Measurements from ENCODE around the gene UPF1. TPM values are rescaled to one million over a fixed set of nuclear protein-coding genes. Genes with fewer than 3 reads are reported as not detected.

The UPF1 gene
- total RNA-seq = 83.4 TPM

- DNase-seq (ENCODE audit: low spot score) = peak; percentile 95
Observed at GRCh38 chr19:18831524-18832305, at the start of gene UPF1. UPF1 (plus strand) TSS chr19:18831959; CDS start chr19:18832210, 251 bp downstream.

- DNase-seq (ENCODE audit: low spot score) = no peak
Observed at GRCh38 chr19:18782559-18783225, 49.1 kb upstream of the UPF1 start.

- DNase-seq (ENCODE audit: low spot score) = no peak
Observed at GRCh38 chr19:18783958-18784785, 47.6 kb upstream of the UPF1 start.

DNA sequence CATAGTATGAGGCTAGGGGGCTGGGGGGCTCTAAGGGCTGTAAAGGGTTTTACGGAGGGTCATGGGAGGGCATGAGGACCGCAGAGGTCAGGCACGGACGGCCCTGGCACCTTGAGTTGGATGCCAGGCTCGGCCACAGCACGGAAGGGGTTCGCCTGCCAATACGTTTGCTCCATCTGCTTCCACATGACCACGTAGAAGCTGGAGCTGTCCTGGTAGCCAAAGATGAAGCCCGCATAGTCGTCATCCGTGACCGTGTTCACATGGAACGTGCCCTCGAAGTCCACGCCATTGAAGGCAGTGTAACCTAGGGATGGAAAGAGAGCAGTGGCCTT lies 47.0 kb upstream of the UPF1 start:
- no peak for DNase-seq (ENCODE audit: low spot score)

DNA sequence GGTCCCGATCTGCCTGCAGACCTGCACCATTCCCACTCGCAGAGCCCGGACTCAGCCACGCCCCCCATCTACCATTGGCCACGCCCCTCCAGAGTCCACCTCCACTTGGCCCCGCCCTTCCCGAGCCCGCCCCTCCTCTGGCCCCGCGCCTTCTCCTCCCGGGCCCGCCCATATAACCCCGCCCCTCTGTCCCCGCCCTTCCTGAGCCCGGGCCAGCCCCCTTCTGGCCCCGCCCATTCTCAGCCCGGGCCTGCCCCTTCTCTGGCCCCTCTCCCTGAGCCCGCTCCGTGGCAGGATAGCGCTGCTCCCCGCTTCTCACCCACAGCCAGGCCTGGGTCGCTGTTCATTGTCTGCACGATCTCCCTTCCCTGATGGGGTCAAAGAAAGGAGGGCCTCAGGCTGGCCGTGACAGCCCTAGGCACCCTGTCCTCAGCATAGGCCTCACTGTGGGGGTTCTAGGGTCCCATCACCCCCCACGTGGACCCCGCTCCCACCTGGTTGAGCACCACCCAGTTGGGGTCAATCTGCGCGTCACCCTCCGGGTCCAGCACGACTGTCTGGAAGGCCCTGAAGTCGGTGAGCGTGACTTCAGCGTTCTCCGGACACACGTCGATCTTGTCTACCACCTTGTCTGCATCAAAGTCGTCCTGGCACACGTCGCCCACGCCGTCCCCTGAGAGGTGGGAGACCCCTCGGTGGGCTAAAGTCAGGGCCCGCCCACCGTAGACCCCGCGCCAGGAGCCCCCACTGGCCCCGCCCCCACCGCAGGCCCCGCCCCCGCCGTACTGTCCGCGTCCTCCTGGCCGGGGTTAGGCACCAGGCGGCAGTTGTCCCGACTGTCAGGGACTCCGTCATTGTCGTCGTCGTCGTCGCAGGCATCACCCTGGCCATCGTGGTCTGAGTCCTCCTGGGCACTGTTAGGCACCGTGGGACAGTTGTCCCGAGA lies 46.3 kb upstream of the UPF1 start:
- peak; percentile 72 for DNase-seq (ENCODE audit: low spot score)

DNA sequence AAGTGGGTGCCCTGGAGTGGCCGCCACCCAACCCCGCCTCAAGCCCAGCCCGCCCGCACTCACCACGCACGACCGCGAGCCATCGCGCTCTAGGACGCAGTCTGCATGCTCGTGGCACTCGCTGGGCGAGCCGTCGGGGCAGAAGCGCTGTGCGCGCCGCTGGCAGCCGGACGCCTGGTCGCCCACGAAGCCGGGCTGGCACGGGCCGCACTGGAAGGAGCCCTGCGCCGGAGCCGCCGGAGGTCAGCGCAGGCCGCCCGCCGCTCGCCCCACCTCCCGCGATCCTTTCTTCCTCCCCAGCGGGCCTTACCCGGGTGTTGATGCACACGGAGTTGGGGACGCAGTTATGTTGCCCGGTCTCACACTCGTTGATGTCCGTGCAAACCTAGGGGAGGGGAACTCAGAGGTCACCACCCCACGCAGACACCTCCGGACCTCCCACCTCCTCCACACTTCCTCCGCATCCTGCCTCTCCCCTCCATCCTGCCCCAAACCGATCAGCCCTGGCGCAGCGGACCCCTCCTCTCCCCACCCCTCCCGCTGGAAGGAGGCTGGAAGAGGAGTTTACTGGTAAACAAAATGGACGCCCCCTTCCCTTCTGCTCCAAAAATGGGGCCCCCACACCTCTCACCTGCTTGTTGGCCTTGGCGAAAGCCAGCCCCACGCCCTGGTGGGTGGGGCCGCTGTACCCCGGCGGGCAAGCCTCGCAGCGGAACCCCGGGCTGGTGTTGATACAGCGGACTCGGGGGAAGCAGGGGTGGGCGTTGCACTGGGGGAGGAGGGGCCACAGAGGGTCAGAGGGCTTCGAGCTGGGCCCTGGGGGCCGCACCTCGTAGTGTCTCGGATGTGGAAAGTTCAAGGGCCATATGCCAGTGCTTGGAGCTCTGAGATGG lies 43.0 kb upstream of the UPF1 start:
- no peak for DNase-seq (ENCODE audit: low spot score)

- no peak for DNase-seq (ENCODE audit: low spot score)
Observed at GRCh38 chr19:18789422-18789869, 42.3 kb upstream of the UPF1 start.

- no peak for DNase-seq (ENCODE audit: low spot score)
Observed at GRCh38 chr19:18789883-18790565, 41.7 kb upstream of the UPF1 start.

DNA sequence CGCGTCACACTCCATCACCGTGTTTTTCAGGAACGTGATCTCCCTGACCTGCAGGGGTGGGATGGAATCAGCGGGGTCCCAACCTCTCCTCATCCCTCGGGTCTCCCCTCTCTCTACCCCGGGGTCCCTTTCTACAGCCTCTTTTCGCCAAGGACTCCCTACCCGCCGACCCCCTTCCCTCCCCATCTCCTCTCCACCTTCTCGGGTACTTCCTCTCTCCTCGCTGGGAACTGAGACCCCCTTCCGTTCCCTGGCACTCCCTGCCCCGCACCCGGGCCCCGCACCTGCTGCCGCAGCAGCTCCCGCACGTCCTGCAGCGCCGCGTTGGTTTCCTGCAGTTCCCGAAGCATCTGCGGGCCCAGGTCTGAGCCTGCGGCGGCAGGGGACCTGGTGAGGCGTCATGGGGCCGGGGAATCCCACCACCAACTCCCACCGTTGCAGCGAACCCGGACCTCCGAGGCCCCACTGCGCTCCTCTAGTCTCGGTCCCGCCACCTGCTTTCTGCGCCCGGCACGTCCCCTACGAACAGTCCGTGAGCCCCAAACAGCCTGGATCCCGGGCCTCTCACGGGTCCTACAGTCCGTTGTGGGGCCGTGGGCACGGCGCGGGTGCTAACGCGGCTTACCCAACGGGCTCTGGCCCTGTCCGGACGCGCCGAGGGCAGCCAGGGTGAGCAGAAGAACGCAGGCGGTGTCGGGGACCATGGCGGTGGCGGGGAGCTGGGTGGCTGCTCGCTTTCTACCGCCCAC lies 41.0 kb upstream of the UPF1 start, which contains the start of gene COMP:
Gene COMP, minus strand, starts transcription at position 740 of the 749 bp plus-strand sequence. Its CDS starts 36 bp downstream, at position 704.
- DNase-seq (ENCODE audit: low spot score) = no peak

- no peak for DNase-seq (ENCODE audit: low spot score)
Observed at GRCh38 chr19:18791315-18791678, 40.5 kb upstream of the UPF1 start.

DNA sequence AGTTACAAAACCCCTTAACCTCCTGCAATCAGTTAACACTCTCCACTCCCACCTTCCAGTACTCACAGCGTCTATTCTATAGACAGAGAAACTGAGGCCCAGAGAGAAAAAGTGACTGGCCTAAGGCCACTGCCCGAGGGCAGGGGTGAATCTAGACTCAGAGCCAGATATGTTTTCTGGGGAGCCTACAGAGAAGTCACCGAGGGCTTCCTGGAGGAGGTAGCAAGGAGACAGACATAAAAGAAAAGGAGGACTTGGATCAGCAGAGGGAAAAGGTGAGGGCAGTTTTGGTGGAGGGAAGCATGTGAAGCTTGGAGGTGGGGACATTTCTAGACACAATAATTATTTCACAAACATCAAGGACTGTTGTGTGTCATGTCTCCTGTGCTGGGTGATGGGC lies 39.1 kb upstream of the UPF1 start:
- no peak for DNase-seq (ENCODE audit: low spot score)

DNA sequence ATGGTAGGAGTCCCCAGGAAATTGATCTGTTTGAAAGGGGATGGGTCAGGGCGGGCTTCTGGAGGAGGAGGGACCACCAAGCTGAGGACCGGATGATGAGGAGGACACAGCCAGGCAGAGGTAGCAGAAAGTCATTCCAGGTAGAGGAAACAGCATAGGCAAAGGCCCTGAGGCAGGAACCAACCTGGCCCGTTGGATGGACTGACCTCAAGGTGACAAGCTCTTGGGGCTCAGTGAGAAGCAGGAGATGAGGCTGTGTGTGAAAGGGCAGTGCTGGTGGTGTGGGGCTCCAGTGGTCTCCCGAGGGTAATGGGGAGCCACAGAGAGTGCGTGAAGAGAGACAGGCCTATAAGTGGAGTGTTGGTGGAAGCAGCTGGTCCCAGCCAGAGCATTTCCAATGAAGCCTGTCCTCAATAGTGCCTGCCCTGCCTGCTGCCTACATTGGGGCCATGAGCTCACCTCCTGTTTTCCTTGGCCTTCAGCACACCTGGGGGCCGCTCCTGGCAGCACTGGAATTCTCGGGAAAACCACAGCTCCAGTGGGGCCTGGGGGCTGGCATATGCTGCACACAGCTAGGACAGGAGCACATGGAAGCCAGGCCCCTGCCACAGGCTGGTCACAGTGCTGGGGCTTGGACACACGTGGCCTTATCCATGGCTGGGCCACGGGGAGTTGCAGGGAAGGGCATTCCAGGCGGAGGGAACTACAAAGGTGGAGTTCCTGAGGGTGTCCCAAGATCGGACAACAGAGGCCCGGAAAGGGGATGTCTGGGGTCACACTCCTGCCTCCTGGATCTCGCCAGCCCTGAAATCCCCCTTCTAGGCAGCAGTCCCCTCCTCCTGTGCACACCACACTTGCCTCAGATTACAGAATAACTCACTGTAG lies 38.4 kb upstream of the UPF1 start:
- no peak for DNase-seq (ENCODE audit: low spot score)

DNA sequence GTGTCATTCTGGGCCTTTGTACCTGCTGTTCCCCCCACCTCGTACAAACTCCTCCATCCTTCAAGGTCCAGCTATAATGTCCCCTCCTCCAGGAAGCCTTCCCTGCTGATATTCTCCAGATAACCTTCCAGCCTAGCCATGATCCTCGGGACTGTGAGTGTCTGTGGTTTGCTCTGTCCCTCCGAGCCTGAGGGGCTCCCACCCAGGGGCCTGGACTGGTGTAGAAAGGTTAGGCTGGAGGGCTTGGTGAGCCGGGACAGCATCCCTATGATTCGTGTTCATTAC lies 37.8 kb upstream of the UPF1 start:
- no peak for DNase-seq (ENCODE audit: low spot score)

GRCh38 chr19:18794692-18795091 lies 37.1 kb upstream of the UPF1 start:
- DNase-seq (ENCODE audit: low spot score) = no peak

DNA sequence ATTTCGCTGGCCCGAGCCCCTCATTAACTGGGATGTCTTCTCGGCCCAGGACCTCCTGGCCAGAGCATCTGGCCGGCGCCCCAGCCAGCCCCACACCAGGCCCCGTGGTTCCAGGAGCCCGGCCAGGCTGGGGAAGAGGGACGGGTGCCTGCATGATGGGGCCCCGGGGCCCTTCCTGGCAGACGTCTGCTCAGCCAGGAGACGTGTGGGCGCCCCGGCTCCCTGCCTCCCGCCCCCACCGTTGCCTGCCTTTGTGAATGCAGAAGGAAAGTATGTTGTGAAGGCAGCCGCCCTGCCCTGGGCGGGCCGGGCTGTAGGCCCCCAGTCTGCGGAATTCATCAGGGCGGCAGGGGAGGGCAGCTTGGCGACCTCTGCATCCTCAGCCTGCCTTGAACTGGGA lies 36.2 kb upstream of the UPF1 start:
- DNase-seq (ENCODE audit: low spot score) = no peak

DNA sequence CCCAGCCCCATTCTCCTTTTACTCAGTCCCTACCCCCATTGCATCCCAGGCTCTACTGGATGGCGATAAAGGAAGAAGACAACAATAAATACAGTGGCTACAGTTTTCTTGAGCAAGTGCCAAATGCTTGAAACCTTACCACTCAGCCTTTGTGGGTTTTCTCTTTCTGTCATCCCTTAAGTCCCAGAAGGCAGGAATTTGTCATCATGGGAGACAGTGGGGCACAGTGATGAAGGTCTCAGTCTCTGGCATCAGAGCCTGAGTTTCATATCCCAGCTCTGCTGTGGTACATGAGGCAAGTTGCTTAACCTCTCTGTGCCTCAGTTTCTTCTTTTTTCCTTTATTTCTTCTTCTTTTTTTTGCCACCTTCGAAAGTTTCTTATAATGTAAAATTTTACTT lies 35.5 kb upstream of the UPF1 start:
- DNase-seq (ENCODE audit: low spot score) = no peak

- DNase-seq (ENCODE audit: low spot score) = no peak
Observed at GRCh38 chr19:18798384-18799352, 33.1 kb upstream of the UPF1 start.
